Activated CD8-positive, alpha-beta memory T cell treated with anti-CD3 and anti-CD28 coated beads, Interleukin-2, amount 50 U/mL, for 48 hours (primary cell): ENCODE results near the gene GPR137.
A peak's percentile ranks its signal among the peaks of the same experiment; 100 is the strongest.
"Not testable (repeated sequence)": the region's sequence is repeated elsewhere in the genome, so short reads cannot be mapped to it uniquely, and the experiment has no call there.

Experiments used
- DNase-seq: peaks from one replicate; pipeline ENCODE4 v3.0.0-alpha.2; 2020

Gene GPR137

GRCh38 chr11:64322925-64323260 lies 37.2 kb downstream of the GPR137 start:
- no peak for DNase-seq

GRCh38 chr11:64323373-64323772 lies 37.7 kb downstream of the GPR137 start:
- DNase-seq: no peak

- DNase-seq: not testable (repeated sequence)
Measured at GRCh38 chr11:64323984-64324383, 38.3 kb downstream of the GPR137 start.

DNA sequence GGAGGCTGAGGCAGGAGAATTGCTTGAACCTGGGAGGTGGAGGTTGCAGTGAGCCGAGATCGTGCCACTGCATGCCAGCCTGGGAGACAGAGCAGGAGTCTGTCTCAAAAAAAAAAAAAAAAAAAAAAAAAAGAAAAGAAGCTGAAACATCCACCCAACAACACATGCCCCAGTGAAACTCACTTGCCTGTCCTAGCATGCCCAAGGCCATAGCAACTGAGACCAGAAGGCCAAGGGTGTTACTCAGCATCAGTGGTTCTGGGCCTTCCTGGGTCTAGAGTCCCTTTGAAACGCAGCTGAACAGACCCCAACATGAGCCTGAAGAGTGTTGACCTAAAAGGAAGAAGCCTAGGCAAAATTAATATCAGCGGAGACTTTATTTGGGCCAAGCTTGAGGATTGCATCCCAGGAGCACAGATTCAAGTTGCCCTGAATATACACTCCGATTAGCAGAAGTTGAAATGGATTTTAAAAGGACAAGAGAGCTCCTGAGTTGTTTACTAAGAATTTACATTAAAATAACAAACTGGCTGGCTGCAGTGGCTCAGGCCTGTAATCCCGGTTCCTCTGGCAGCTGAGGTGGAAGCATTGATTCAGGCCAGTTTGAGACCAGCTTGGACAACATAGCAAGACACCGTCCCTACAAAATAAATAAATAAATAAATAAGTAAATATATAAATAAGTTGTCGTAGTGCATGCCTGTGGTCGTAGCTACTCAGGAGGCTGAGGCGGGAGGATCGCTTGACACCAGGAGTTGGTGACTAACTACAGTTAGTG lies 39.2 kb downstream of the GPR137 start:
- no peak for DNase-seq

- DNase-seq: no peak
Measured at GRCh38 chr11:64327375-64327774, 41.7 kb downstream of the GPR137 start.

DNA sequence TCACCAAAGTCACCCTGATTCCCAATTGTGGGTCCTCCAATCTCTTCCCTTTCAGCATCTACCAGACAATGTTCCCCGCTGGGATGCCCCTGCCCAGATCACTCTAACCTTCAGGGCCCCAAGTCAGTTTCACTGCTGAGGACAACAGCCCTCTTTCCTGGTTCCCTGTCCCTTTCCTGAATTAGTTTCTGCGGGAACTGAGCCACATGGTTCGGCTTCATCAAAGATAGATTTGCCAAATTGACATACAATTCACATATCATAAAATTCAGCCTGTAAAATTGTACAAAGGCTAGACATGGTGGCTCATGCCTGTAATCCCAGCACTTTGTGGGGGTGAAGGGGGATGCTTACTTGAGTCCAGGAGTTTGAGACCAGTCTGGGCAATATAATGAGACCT lies 42.3 kb downstream of the GPR137 start:
- DNase-seq: no peak

DNA sequence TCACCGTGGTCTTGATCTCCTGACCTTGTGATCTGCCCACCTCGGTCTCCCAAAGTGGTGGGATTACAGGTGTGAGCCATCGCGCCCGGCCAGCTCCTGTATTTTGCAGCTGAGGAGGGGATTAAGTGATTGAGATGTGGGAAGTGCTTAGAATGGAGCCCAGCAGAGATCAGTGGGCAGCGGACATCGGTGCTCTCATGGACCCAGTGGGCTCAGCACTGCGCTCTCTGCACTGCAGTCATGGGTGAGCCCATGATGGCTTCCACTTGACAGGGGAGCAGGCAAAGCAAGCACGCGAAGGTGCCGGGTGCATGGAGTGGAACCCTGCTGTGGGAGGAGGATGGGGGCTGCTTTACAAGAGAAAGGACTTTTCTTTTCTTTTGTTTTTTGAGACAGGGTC lies 45.2 kb downstream of the GPR137 start:
- DNase-seq: no peak

DNA sequence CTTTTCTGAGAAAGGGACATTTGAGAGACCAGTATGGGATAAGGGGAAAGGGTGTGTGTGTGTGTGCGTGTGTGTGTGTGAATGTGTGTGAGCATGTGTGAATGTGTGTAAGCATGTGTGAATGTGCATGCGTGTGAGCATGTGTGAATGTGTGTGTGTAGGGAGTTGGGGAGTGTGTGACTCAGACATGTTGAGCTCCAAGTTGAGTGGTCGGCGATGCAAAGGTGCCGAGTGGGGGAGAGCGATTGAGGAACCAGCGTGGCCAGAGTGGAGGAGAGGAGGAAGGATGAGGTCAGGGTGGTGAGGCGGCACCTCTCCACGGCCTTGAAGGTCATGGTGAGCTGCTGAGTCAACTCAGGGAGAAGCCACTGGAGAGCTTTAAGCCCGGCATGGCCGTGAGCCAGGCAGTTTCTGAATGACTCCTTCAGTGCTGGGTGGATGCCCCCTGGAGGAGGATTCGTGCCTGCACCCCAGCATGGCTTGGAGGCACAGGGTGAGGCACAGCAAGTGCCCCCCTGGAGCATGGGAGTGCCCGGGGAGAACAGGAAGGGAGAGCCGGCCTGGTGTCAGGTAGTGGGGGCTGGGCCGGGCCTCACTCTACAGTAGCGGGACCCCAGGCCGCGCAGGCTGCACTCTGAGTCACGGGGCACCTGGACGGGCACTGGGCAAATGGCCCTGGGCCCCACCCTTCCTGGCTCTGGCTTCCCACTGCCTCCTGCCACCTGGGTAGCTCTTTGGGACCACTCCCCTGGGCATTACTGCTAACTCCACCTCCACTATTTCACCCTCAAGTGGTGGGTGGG lies 46.1 kb downstream of the GPR137 start:
- DNase-seq: peak; percentile 87

- no peak for DNase-seq
Measured at GRCh38 chr11:64333556-64333955, 47.9 kb downstream of the GPR137 start.

DNA sequence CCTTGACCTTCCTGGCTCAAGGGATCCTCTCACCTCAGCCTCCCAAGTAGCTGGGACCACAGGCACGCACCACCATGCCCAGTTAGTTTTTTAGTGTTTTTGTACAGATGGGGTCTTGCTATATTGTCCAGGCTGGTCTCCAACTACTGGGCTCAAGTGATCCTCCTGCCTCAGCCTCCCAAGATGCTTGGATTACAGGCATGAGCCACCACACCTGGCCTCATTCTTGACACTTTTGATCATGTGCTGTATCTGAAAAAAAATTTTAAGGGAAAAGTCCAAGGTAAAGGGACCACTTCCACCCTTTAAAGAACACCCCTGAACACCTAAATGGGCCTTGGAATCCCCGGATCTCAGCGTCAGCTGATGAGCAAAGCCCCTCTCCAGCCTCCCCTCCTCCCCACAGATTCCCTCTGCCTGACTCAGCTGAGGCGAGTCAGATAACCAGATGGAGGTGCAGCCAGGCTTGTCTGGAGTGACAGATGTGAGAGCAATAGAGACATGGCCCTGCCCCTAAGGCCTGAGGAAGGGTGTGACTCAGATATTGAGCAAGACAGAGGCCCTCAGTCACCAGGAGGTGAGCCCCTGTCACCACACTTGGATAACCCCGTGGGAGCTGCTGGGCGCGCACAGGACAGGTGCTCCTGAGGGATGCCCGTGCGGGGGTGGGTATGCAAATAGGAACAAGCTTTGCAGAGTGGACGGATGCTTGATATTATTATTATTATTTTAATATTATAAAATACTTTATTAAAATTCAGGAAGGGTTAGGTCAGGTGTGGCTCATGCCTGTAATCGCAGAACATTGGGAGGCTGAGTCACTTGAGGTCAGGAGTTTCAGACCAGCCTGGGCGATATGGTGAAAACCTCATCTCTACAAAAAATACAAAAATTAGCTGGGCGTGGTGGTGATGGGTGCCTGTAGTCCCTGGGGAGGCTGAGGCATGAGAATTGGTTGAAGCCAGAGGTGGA lies 49.4 kb downstream of the GPR137 start:
- DNase-seq: peak; percentile 80

DNA sequence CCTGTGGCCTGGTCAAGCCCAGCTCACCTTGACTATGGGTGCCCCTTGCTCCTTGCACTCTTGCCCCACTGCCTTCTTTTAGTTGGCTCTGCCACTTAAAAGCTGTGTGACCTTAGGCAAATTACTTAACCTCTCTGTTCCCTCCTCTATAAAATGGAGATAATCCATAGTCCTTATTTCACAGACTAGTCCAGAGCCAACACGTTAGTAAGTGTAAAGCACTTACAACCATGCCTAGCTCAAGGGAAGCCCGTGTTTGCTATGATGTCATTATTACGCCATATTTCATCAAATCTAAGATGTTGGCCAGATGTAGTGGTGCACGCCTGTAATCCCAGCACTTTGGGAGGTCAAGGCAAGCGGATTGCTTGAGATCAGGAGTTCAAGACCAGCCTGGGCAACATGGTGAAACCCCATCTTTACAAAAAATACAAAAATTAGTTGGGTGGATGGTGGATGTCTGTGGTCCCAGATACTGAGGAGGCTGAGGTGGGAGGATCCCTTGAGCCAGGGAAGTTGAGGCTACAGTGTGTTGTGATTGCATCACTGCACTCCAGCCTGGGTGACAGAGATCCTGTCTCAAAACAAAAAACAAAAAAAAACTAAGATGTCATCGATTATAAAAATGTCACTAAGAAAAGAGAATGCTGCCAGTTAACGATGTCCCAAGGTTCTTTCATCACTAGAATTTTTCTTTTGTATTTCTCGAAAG lies 52.0 kb downstream of the GPR137 start:
- no peak for DNase-seq

DNA sequence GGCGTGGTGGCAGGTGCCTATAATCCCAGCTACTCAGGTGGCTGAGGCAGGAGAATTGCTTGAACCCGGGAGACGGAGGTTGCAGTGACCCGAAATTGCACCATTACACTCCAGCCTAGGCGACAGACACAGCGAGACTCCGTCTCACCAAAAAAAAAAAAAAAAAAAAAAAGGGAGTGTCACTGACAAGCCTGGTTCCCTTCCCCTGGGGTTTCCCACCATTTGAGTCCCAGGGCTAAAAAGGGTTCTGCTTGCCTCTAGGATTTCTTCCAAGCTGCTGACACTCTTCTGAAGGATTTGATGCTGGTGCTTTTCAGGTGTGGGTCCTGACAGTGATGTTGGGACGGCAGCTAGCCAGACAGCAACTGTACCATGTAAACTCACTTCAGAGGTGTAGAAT lies 53.1 kb downstream of the GPR137 start:
- DNase-seq: no peak
